Activated CD4-positive, CD25-positive, alpha-beta regulatory T cell treated with anti-CD3 and anti-CD28 coated beads, Interleukin-2, amount 50 U/mL, for 24 hours (primary cell): ENCODE data around the gene ADCK2.
"Not testable (repeated sequence)": the region's sequence is repeated elsewhere in the genome, so short reads cannot be mapped to it uniquely, and the experiment has no call there.

ENCODE experiments used
- ATAC-seq, 2 donors: fragments of 150-1000 bp; cut with Tn5 transposase; one replicate each; pipeline ENCODE4 v1.10.0; 2021; ENCODE audit warnings: mild to moderate bottlenecking in 1 of 2, moderate library complexity in 1 of 2

The ADCK2 gene

GRCh38 chr7:140696024-140696679, 23.4 kb downstream of the ADCK2 start:
- ATAC-seq = peak; percentile 4 to 6

GRCh38 chr7:140696680-140697446, 24.1 kb downstream of the ADCK2 start, which contains the start of gene NDUFB2:
NDUFB2 (plus strand) TSS chr7:140696708; CDS start chr7:140696745, 37 bp downstream.
- ATAC-seq = peak; percentile 89 to 91

- no peak for ATAC-seq
Measured at GRCh38 chr7:140697447-140698143, 24.9 kb downstream of the ADCK2 start.

- ATAC-seq = no peak
Measured at GRCh38 chr7:140698477-140698876, 25.7 kb downstream of the ADCK2 start.

GRCh38 chr7:140702774-140703173, 30.0 kb downstream of the ADCK2 start:
- no peak for ATAC-seq

DNA sequence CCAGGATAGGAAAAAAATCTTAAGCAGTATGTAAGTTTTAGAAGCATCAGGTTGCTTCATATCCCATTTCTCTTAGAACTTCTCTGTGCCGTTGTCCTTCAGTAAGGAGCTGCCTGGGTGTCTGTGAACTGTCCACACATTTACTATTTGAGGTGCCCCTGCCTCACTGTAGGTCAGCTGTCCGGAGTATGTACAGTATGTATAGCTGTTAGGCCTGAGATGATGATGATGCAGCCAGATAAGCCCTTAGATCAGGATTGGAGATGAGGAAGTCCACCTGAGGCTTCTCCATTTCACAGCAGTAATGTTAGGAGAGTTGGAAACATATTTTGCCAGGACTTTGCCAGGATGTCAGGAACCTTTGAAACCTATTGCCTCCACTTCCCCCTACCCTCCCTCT, 31.5 kb downstream of the ADCK2 start:
- ATAC-seq = no peak

- no peak for ATAC-seq
Measured at GRCh38 chr7:140707132-140707531, 34.4 kb downstream of the ADCK2 start.

GRCh38 chr7:140708764-140709163, 36.0 kb downstream of the ADCK2 start:
- ATAC-seq = not testable (repeated sequence)

DNA sequence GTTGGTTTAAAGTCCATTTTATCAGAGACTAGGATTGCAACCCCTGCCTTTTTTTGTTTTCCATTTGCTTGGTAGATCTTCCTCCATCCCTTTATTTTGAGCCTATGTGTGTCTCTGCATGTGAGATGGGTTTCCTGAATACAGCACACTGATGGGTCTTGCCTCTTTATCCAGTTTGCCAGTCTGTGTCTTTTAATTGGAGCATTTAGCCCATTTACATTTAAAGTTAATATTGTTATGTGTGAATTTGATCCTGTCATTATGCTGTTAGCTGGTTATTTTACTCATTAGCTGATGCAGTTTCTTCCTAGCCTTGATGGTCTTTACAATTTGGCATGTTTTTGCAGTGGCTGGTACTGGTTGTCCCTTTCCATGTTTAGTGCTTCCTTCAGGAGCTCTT, 39.6 kb downstream of the ADCK2 start:
- not testable (repeated sequence) for ATAC-seq

GRCh38 chr7:140714331-140715040, 41.7 kb downstream of the ADCK2 start:
- ATAC-seq = no peak

- no peak for ATAC-seq
Measured at GRCh38 chr7:140719721-140720120, 47.0 kb downstream of the ADCK2 start.

GRCh38 chr7:140722254-140722653, 49.5 kb downstream of the ADCK2 start:
- ATAC-seq = no peak

GRCh38 chr7:140723006-140723405, 50.3 kb downstream of the ADCK2 start:
- peak; percentile 67 to 75 for ATAC-seq

GRCh38 chr7:140723574-140723973, 50.8 kb downstream of the ADCK2 start:
- no peak for ATAC-seq

GRCh38 chr7:140724706-140725105, 52.0 kb downstream of the ADCK2 start:
- ATAC-seq = no peak

DNA sequence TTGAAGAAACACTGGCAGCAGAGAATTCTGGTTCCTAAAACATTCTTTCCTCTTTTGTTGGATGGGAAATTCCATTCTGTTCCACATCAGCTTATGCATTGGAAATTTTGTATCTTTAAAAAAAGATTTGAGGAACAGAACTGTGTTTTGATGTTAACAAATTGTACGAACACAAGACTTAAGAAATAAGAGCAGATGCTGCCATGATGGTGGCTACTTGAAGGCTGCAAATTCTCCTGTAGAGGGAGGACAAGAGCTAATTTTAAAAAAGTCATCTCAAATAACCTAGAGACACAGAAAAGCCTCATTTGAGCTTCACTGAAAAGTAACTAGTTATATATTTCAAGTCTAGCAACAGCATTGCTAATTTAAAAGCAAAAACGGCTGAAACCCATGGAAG, 53.5 kb downstream of the ADCK2 start:
- no peak for ATAC-seq

GRCh38 chr7:140732416-140732815, 59.7 kb downstream of the ADCK2 start:
- ATAC-seq = no peak

- ATAC-seq = no peak
Measured at GRCh38 chr7:140734096-140734495, 61.4 kb downstream of the ADCK2 start.

DNA sequence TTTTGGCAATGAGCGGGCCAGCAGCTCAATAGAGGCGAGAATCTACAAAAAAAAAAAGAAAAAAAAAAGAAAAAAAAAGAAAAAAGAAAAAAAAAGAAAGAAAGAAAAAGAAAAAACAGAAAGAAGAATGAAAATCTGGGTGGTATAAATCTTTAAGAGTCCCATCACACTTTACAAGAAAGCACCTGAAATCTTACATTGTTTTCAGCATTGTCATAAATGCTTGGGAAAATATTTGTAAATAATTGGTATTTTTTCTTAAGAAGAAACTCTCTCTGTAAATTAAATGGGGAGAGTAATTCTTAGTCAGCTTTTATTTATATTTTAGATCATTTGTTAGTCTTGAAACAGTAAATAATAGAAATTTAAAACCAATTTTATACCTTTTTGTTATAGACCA, 62.0 kb downstream of the ADCK2 start:
- no peak for ATAC-seq

DNA sequence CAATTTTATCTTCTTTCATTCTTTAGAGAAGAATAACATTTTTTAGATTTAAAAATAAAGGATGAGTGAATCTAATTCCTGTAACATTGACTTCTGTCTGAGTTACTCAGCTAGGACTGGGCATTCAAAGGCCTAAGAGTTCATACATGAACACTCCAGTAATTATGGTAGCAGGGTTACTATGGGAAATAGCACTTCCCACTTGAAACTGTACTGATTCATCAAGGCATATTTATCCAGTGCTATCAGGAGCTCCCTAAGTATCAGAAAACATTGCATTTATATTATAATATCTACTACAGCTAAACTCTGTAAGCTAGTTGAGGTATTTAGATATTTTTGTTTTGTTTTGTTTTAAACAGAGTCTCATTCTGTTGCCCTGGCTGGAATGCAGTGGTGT, 65.5 kb downstream of the ADCK2 start:
- no peak for ATAC-seq

DNA sequence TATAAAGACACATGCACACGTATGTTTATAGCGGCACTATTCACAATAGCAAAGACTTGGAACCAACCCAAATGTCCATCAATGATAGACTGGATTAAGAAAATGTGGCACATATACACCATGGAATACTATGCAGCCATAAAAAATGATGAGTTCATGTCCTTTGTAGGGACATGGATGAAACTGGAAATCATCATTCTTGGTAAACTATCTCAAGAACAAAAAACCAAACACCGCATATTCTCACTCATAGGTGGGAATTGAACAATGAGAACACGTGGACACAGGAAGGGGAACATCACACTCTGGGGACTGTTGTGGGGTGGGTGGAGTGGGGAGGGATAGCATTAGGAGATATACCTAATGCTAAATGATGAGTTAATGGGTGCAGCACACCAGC, 70.5 kb downstream of the ADCK2 start:
- ATAC-seq = not testable (repeated sequence)

GRCh38 chr7:140744005-140744404, 71.3 kb downstream of the ADCK2 start:
- ATAC-seq = no peak
